Hematopoietic multipotent progenitor cell (in vitro differentiated cells): Measurements from ENCODE around the gene DMD. TPM values are rescaled to one million over a fixed set of nuclear protein-coding genes. Genes with fewer than 3 reads are reported as not detected.

Source experiments
- DNase-seq, 3 donors: peaks; one replicate each; pipeline ENCODE4 v3.0.0-alpha.2; 2011 to 2015; ENCODE audit warnings: low read depth in 2 of 3, low spot score in 2 of 3
- total RNA-seq: library from RNA; depleted of rRNA; stranded (reverse); fragments of >200 nt; gene quantifications from one replicate; pipeline ENCODE4 v1.2.3, GENCODE V29; 2012

DMD gene
- total RNA-seq, 1 donor = 0.54 TPM

DNA sequence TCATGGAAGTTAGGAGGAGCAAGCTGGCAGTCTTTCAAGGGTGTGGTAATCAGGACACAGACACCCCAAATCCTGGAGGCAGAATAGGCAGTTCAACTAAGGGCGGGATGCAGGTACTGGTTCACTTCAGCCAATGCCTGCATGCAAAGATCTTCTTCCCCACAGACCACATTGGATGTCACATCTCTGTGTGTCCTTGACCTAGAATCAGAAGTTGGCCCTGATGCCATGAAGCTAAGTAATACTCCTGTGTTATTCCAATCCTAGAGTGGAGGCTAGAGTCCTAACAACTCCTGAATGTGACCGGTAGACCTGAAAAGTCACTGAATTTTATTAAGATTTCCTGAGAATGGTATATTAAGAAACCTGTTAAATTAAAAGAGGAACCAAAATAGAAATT lies 165.5 kb downstream of the DMD start:
- DNase-seq = no peak

DNA sequence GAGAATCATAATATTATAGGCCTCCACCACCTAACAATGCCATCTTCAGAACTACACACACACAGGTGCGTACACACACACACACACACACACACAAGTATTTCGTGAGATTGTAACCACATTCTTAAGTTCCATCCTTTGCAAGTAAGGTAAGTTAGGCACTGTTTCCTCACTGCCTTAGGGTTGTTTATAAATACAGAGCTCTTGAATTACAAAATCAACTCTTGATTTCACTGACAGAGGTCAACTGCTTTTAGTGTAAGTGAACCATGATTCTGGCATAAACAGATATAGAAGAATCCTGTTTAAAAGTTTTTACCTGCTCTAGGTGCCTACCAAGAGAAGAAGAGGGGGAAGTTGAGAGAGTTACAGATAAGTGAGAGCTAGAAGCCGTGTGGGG lies 166.1 kb downstream of the DMD start:
- DNase-seq = no peak

DNA sequence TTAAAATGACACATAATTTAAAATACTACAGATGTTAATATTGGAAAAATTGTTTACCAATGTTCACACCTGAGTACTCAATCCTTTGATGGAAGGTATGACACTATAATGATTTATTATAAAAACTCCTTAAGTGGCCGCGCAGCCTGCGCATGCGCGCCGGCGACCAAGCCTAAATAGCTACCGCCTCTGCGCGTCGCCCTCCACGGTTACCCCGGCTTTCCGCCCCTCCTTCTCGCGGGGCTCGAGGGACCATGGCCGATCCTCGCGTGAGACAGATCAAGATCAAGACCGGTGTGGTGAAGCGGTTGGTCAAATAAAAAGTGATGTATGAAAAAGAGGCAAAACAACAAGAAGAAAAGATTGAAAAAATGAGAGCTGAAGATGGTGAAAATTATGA lies 170.2 kb downstream of the DMD start:
- DNase-seq = no peak

DNA sequence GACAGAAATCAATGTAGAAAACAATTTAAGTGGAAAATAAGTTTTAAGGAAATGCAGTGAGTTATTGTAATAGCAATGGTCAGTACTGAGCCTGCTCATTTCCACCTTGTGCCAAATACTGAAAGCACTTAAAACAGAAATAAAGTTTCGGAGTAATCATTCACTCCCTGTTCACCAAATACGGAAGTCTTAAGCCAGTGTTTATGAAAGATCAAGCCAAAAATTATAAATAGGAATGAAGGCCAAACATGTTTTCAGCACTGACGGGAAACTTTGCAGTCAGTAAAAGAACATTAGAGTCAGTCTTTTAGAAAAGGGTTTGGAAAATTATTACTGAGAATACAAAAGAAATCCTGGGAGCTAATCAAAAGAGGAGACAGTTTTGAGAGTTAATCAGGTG lies 178.6 kb downstream of the DMD start:
- DNase-seq = no peak

DNA sequence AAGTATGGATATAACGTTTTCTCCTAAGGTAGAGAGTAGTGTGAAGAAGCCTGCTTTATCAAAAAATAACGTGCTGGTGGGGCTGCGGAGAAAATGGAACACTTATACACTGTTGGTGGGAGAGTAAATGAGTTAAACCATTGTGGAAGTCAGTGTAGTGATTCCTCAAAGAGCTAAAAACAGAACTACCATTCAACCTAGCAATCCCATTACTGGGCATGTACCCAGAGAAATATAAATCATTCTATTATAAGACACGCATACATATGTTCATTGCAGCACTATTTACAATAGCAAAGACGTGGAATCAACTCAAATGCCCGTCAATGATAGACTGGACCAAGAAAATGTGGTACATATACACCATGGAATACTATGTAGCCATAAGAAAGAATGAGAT lies 196.4 kb downstream of the DMD start:
- DNase-seq = no peak

DNA sequence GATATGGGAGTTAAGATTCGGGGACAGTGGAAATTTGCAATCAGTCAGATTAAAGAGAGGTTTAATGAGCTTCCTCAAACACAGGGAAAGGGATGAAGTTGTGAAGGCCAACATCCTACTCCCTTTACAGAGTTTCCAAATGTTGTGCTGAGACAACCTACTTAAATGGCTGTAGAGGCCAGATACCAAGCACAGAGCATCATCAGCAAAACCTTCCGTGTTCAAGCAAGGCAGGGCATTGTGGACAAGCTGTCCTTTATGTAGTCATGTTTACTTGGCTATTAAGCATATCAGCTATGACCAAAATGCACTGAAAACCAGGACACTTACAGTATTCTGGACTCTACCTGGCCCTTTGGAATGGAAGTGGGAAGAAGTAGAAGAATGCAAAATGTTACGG lies 197.3 kb downstream of the DMD start:
- no peak for DNase-seq

DNA sequence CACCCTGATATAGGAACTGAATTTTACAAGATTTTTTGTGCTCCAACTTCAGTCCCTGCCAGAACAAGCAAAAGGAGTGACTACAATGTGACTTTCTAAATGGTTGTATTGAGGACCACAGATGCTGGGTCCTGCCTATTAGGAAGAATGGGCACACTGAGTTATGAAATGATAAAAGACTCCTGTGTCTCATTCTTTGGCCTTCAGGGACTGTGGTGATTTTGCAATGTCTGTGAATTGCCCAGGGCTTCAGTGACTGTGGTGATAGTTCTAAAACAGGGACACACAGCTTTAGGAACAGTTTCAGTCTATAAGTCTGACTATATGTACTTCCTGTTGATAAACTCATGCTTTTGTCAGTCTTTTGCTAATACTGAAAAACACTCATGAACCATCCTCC lies 210.2 kb downstream of the DMD start:
- DNase-seq = no peak

DNA sequence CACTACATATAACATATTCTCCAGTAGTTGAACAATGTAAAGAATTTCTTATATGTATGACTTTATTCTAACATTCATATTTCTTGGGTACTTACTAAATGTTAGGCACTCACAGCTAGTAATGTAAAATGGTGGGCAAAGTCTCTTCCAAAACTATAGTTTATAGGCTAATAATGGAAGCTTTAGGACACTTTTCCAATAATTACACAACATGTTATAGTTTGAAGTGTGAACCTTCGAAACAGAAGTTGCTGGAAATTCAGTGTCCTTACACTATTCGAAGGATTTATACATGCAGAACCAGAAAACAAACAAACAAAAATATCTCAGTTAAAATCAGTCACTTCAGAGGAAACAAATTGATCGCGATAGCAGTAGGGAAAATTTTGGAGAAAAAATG lies 212.6 kb downstream of the DMD start:
- no peak for DNase-seq

DNA sequence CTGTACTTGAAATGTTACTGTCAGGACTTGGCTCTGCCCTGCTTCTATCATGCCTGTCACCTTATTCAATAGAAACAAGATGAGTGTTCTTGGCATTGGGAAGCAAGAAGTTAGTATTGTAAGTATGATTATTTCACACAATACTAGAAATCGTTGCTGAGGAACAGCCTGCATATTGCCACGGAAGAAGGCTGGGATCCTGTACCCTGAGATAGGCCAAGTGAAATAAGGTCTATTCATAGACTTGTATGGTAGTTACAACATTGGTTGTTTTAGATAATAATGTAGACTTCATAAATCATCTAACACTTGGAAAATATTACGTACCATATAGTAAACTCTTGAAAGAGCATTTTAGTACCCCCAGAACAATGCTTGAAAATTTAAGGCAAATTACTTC lies 215.9 kb downstream of the DMD start:
- no peak for DNase-seq

DNA sequence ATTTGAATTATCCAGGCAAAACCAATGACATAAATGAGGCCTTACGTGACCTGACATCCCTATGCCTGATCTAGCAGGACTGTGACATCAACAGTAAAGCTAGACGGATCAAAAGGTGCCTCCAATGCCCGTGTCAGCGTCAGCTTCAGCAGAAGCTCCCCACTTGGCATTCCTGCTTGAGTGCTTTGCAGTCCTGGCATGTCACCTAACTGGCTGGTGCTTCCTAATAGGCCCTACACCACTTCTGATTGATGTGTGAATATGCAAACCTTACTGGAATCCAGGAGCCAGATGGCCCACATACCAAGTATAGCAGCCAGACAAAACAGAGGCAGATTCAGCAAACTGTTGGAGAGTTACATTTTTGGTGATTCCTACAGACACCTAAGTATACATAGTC lies 224.2 kb downstream of the DMD start:
- no peak for DNase-seq

DNA sequence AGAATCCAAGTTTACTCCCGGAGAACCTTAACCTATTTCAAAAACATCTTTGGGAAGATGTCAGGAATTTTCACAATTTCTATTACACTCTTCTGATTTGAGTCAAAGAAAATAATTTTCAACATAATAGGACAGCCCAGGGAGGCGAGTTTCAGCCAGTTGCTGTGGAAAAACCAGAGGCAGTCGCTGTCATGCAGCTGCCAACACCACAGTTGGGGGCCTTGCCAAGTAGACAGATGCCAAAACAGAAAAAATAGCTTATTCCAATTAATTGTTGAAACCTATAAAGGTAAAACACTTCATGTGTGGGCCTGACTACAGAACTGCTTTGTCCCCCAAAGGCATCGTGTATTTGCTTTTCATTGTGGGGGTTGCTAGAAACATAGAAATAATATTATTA lies 225.8 kb downstream of the DMD start:
- no peak for DNase-seq

DNA sequence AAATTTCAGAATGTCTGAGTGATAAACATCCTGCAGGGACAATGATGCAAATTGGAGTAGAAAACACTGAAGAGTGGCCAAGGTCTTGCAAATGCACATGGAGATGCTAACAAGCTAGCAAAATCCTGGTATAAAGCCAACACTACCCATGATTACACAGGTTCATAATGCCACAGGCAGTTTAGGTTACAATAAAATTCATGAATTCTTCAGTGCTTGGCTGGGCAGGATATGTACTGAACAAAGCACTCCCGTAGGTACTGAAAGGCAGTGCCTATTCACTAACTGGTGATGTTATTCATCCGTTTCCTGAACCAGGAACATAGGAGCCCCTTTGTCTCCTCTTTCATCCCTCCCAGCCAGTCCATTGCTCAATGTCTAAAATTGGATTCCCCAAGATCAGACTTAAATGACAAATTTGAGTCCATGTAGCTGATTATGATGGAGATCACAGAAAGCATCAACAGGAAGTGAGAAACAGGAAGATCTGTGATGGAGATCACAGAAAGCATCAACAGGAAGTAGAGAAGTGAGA lies 244.5 kb downstream of the DMD start:
- DNase-seq = no peak

DNA sequence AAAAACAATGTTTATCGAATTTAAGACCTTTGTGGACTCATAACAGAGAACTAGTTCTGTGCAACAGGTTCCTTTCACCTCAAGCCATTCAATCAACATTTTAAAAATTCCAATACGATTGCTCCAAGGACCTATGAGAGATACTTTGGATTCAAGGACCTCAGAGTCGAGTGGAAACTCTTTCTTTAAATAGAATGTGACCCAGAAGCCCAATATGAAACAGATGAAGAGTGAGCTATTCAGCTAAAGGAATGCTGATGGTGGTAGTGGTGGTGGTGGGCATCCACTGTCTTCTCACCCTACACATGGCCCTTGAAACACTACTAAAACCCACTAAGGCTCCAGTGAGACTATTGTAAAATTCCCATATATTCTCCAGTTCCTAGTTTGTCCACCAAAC lies 257.2 kb downstream of the DMD start:
- no peak for DNase-seq

DNA sequence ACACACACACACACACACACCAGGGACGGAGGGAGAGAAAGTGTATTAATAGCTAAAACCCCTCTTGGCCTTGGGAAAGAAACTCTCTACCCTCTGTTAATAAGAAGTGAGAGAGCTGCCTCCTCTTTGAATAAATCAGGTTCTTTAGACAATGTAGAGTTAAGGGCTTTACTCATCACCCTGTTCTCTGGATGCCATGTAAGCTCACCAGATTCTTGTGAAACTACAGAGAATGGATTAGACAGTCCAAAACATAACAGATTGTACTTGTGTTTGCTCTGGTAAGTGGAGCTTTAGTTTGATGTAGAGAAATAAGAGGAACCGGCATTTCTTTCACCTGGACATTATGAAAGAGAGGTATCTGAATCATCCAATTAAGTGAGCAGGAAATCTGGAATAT lies 263.2 kb downstream of the DMD start:
- no peak for DNase-seq

DNA sequence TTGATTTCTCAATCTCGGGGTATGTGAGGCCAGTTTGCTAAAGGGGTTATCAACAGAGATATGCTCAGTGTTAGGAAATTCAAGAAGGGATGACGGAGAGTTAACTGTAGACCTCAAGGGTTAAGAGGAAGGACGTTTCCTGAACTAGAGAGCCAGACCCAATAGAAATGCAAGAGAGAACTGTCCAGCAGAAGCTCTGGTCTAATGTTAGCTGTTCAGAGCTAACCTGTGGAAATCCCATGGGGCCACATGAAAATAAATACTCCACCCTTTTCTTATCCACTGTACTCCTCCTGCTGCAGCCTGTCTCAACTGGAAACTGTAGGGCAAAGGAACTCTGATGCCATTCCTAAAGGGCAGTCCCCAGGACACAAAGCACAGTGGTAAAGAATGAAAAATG lies 274.3 kb downstream of the DMD start:
- no peak for DNase-seq

DNA sequence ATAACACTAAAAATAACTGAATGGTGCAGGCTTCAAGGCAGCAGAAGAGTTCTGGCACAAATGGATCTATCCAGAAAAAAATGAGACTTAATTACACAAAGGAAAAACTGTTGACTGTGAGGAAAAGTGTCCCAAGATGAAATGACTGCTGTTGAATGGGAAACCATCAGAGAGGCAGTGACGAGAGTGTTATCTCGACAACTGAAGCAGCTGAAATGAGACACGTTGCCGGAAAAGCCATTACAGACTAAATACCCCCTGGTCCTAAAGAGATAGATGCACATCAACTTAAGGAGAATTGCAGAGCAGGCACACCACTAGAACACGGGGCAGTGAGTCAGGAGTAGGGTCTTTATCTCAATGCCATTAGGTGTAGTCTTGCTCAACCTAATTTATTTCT lies 277.8 kb downstream of the DMD start:
- no peak for DNase-seq

DNA sequence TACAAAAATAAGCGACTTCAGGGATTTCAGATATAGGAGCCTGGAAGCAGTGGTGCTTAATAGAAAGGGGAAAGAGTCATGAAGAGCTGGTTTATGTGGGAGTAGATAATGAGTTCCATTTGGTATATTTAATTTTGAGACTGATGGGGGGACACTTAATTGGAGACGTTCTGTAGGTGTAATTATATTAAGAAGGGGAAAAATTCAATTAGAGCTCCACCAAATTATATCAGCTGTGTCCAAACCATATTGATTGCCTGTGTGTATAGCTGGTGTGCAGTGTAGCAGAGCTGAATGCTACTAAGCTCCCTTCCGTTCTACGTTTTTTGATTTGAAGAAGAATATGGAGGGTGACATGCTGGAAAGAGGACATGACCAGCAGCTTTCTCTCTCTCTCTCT lies 282.3 kb downstream of the DMD start:
- DNase-seq = no peak

DNA sequence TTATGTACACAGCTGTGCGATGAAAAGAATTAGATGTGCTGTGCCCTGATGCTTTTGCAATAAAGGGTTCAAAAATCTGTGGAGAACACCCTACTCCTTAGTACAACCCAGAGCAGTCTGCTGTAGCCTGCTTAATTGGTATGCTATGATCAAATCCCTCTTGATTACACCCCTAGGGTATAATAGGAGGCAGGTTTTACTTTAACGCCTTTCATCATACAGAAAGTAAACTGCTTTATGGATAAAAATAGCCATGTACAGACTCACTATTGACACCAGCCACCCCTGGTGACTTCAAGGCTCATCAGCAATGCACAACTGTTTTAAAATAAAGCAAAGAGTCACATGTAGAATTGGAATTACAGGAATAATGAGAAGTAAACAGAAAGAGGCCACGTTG lies 315.3 kb downstream of the DMD start:
- DNase-seq = no peak

DNA sequence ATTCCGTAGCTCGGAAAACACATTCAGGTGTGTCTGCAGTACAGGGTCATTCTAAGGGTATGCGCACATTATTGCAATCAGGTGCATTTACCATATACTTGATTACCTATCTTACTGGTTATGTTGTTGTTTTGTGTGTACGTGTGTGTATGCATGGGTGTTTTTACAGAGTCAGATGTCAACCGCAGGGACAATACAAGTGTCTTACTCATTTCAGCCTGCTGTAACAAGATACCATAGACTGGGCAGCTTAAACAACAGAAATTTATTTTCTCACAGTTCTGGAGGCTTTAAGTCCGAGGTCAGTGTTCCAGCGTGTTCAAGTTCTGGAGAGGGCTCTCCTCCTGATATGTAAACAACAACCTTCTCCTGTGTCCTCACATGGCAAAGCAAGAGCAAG lies 316.7 kb downstream of the DMD start:
- DNase-seq = no peak

DNA sequence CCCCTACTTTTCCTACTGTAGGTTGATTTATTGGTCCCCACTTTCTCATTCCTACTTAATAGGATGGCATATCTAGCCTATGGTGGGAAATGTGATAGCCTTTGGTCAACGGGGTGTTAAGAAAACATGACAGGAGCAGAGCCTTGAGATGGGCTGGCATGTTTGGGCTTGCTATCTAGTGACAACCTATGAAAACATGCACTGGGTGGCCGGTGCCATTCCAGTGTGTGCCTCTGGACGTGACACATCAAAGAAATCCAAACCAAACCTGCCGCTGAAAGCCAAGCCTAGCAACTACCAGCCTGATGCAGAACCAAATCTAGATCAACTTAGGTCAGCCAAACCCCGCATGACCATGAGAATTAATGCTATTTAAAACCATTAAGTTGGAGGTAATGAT lies 317.6 kb downstream of the DMD start:
- DNase-seq = no peak

DNA sequence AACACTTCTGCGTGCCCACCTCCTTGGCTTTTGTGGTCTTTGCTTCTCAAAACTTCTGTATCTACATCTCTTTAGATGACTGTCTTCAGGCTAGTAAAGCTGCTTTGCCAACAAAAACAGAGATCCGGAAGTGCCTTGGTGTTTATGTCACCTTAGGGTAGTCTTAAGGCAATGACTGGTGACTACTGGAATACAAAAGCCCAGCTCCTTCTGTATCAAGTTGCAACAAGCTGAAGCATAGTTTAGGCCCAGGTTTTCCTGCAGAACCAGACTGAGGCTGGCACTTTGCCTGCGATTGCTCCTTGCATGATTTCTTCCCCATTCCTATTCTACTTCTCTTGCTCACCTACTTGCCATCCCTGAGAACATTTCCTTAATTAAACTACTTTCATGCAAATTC lies 333.8 kb downstream of the DMD start:
- no peak for DNase-seq

DNA sequence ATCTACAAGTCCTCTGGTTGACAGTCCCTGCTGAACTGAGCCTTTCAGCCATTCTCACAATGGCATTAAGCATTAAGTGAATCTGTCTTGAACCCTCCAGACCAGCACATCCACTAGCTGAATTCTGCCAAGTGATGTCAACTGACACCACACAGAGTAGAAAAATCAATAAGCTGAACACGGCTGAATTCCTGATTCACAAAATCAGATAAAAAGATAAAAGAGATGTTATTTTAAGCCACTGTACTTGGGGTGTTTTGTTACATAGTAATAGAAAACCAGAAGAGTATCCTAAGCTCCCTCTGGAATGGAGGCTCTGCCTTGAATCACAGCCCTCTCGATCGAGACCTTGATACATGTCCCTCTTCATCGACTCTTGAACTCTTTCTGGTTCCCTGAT lies 336.5 kb downstream of the DMD start:
- DNase-seq = no peak

DNA sequence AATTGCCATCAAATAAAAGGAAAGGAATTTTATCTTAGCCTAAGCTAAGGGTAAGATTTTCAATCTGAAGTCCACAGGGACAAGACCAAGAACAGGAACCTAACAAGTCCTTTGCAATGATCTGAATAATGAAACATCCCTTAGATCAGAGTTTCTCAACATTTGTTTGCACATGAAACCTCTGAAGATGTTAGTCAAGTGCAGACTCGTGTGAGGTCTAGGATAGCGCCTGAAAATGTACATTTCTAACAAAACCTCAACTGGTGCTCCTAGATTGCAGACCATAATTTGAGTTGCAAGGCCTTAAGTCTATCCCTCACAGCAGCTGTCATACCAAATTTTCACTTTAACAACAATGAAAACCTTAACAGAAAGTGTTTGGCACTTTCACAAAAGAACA lies 337.6 kb downstream of the DMD start:
- DNase-seq = no peak

DNA sequence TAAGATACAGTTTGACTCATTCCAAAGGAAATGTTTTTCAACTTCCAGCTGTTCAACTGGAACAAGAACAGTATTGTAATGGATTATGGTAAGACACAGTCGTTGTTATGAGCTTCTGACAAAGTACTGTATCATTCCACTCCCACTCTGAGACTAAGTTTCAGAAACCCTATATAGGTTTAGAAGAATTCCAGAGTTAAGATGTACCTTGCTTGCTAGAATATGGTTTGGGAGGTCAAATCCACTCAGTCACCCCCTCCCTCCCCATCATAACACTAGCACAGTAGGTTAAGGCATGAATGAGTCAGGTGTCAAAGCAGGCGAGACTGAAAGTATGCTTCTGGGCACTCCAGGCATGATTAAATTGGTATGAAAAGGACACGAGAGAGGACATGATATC lies 339.7 kb downstream of the DMD start:
- no peak for DNase-seq
